K562 (cell line): Measurements from ENCODE around the gene GALNT5. TPM values are rescaled to one million over a fixed set of nuclear protein-coding genes. Genes with fewer than 3 reads are reported as not detected.
A peak's percentile ranks its signal among the peaks of the same experiment; 100 is the strongest.

ENCODE experiments used
- CEBPB ChIP-seq: fragments of 450-650 bp; IDR thresholded peaks from 2 replicates; pipeline ENCODE4 v1.6.1; 2016; ENCODE audit warnings: missing genetic modification characterization, missing compliant biosample characterization
- CREB1 ChIP-seq, 2 experiments: sonication (generic) in 1 of 2; formaldehyde crosslinking in 1 of 2; IDR thresholded peaks; 2 replicates each; pipeline versions ENCODE4 v1.6.1 to v1.8.0; 2012 to 2022; ENCODE audit warnings: inconsistent platforms in 1 of 2, mild to moderate bottlenecking in 1 of 2, missing genetic modification reagents in 1 of 2, moderate library complexity in 1 of 2
- DDX20 ChIP-seq: fragments of 450-650 bp; IDR thresholded peaks from 2 replicates; pipeline ENCODE4 v1.6.1; 2016; ENCODE audit warnings: missing genetic modification characterization, low read depth, mild to moderate bottlenecking, missing compliant biosample characterization, moderate library complexity
- ELF1 ChIP-seq: fragments of 200-800 bp; sonication (Bioruptor generic); IDR thresholded peaks from 2 replicates; pipeline ENCODE4 v1.6.1; 2016; ENCODE audit warnings: missing genetic modification characterization, missing compliant biosample characterization
- FOXJ2 ChIP-seq: fragments of 200-800 bp; sonication (Bioruptor generic); IDR thresholded peaks from 2 replicates; pipeline ENCODE4 v1.6.1; 2016; ENCODE audit warnings: missing genetic modification characterization, missing compliant biosample characterization
- KAT2B ChIP-seq: IDR thresholded peaks from one replicate; pipeline ENCODE4 v1.6.1; 2012; ENCODE audit warnings: low read depth, mild to moderate bottlenecking, control low read depth, inconsistent platforms, low read length, moderate library complexity
- NFATC3 ChIP-seq: fragments of 450-650 bp; IDR thresholded peaks from 2 replicates; pipeline ENCODE4 v1.6.1; 2017; ENCODE audit warnings: mild to moderate bottlenecking
- PHF20 ChIP-seq: fragments of 450-650 bp; IDR thresholded peaks from 2 replicates; pipeline ENCODE4 v1.6.1; 2018; ENCODE audit not compliant: partially characterized antibody
- PRMT5 ChIP-seq: sonication (generic); formaldehyde crosslinking; IDR thresholded peaks from 2 replicates; pipeline ENCODE4 v1.5.0; 2020; ENCODE audit warnings: missing genetic modification reagents
- RBM15 ChIP-seq: fragments of 200-400 bp; formaldehyde crosslinking; IDR thresholded peaks from 2 replicates; pipeline ENCODE4 v1.6.1; 2018; ENCODE audit warnings: mild to moderate bottlenecking, low read length, moderate library complexity; ENCODE audit not compliant: insufficient read depth
- SREBF1 ChIP-seq: fragments of 150-350 bp; IDR thresholded peaks from 2 replicates; pipeline ENCODE4 v1.6.1; 2014; ENCODE audit warnings: antibody characterized with exemption, low read depth, low read length, borderline replicate concordance
- TEAD2 ChIP-seq: fragments of 450-650 bp; IDR thresholded peaks from 2 replicates; pipeline ENCODE4 v1.6.1; 2016; ENCODE audit warnings: missing genetic modification characterization, control low read depth, missing compliant biosample characterization
- ZNF3 ChIP-seq: fragments of 250-450 bp; sonication (Bioruptor Pico); IDR thresholded peaks from 2 replicates; pipeline ENCODE4 v1.5.0; 2021; ENCODE audit warnings: mild to moderate bottlenecking, moderate library complexity
- ZNF384 ChIP-seq: IDR thresholded peaks from 2 replicates; pipeline ENCODE4 v1.6.1; 2012; ENCODE audit warnings: low read depth, low read length, improper control_type of control experiment
- polyA plus RNA-seq, 8 experiments: library from polyadenylated mRNA; depleted of rRNA in 4 of 8; stranded (reverse) in 5 of 8; unstranded in 3 of 8; fragments of >200 nt; fragmentation: Nextera tagmentation in 2 of 8; fragmentation: Illumina TruSeq in 1 of 8; extraction: Ambion mirVana in 2 of 8; extraction: Trizol in 1 of 8; gene quantifications; 2 replicates each; pipeline versions ENCODE4 v1.2.1 to v1.2.3, GENCODE V29; 2011 to 2014; ENCODE audit warnings: inconsistent platforms in 1 of 8, missing spikeins in 1 of 8
- total RNA-seq, 7 experiments: library from RNA; depleted of rRNA in 6 of 7; stranded (reverse); fragments of >200 nt in 6 of 7; fragmentation: Illumina TruSeq in 2 of 7; extraction: Trizol in 2 of 7; gene quantifications; 2 replicates each; pipeline versions ENCODE4 v1.2.1 to v1.2.3, GENCODE V29; 2011 to 2021; ENCODE audit warnings: low replicate concordance in 1 of 7
- TF ChIP-seq, protein P1 (sequence below): fragments of 450-650 bp; IDR thresholded peaks from 2 replicates; pipeline ENCODE4 v1.6.1; 2017; ENCODE audit warnings: antibody characterized with exemption
- TF ChIP-seq, protein P2 (sequence below): IDR thresholded peaks from 3 replicates; pipeline ENCODE4 v1.6.1; 2011; ENCODE audit warnings: borderline replicate concordance, mild to moderate bottlenecking; ENCODE audit not compliant: insufficient read length, insufficient read depth
- TF ChIP-seq, protein P3 (sequence below): fragments of 450-650 bp; IDR thresholded peaks from 2 replicates; pipeline ENCODE4 v1.6.1; 2016; ENCODE audit warnings: low read depth, mild to moderate bottlenecking, moderate library complexity
- TF ChIP-seq, protein P4 (sequence below): sonication (generic); IDR thresholded peaks from 2 replicates; pipeline ENCODE4 v1.6.1; 2016
- TF ChIP-seq, protein P5 (sequence below): fragments of 250-450 bp; sonication (Bioruptor Pico); IDR thresholded peaks from 2 replicates; pipeline ENCODE4 v1.6.1; 2021; ENCODE audit warnings: mild to moderate bottlenecking
- TF ChIP-seq, protein P6 (sequence below): sonication (generic); formaldehyde crosslinking; IDR thresholded peaks from 2 replicates; pipeline ENCODE4 v1.8.0; 2022; ENCODE audit warnings: mild to moderate bottlenecking, missing genetic modification reagents, borderline replicate concordance

Gene GALNT5
- total and polyA plus RNA-seq, 9 of the 15 experiments (the other 6 are each of a cell fraction or from before 2014, with no cell fraction given): 21.6 to 73.0 (median 54.7) TPM

DNA sequence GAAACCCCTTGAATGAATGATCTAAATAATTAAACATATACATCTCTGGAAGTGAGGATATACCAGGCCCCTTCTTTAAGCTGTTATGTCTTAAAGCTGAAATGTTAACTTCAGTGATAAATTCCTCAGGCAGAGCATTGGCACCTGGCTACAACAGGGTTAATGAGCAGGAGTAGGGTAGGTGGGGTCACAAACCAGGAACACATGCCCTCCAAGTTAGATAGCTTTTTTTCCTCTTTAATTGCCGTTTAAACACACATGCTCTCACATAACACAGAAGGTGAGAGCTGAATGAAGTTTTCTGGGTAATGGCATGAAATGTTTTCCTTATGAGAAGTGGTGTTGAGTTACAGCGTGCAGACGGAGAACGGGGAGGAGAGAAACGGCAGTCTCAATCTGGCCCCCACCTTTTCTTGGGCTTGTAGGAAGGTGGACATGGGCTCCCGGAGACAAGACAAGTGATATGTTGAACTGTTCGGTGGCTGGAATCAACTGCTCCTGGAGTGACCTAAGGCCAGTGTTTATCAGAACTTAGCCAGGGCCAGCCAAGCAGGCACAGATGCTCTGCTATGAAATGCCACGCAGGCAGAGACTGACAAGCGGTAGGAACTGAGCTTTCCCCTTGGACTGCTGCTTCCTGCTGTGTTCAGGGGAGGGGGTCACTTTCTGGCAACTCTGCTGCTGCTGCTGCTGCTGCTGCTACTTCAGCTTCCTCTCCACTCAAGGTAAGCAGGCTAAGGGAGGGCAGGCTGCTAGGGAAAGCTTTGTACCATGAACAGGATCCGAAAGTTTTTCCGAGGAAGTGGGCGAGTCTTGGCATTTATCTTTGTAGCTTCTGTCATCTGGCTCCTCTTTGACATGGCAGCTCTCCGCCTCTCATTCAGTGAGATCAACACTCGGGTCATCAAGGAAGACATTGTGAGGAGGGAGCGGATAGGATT, at the start of gene GALNT5 (continued):
- TF ChIP-seq KAT2B (no peak), NFATC3 (0 out of 2 replicates have a peak, but pooled peaks have one; percentile 27), RBM15 (no peak), SREBF1 (no peak), PHF20 (no peak), FOXJ2 (tag) (no peak; the same call in 1 of the 2 replicates), DDX20 (tag) (no peak), CEBPB (tag) (no peak), PRMT5 (CRISPR knock-in tag) (no peak), ZNF3 (CRISPR knock-in tag) (no peak), ZNF384 (no peak), CREB1 (IDR thresholded peaks at IDR 0.05) (no peak), CREB1 (CRISPR knock-in tag; IDR thresholded peaks at IDR 0.05) (peak; percentile 46; the same call in 1 of the 2 replicates), ELF1 (peak; percentile 10), TEAD2 (tag) (no peak)
- TF ChIP-seq, protein P1, sequence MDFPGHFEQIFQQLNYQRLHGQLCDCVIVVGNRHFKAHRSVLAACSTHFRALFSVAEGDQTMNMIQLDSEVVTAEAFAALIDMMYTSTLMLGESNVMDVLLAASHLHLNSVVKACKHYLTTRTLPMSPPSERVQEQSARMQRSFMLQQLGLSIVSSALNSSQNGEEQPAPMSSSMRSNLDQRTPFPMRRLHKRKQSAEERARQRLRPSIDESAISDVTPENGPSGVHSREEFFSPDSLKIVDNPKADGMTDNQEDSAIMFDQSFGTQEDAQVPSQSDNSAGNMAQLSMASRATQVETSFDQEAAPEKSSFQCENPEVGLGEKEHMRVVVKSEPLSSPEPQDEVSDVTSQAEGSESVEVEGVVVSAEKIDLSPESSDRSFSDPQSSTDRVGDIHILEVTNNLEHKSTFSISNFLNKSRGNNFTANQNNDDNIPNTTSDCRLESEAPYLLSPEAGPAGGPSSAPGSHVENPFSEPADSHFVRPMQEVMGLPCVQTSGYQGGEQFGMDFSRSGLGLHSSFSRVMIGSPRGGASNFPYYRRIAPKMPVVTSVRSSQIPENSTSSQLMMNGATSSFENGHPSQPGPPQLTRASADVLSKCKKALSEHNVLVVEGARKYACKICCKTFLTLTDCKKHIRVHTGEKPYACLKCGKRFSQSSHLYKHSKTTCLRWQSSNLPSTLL: no peak
- TF ChIP-seq, protein P2, sequence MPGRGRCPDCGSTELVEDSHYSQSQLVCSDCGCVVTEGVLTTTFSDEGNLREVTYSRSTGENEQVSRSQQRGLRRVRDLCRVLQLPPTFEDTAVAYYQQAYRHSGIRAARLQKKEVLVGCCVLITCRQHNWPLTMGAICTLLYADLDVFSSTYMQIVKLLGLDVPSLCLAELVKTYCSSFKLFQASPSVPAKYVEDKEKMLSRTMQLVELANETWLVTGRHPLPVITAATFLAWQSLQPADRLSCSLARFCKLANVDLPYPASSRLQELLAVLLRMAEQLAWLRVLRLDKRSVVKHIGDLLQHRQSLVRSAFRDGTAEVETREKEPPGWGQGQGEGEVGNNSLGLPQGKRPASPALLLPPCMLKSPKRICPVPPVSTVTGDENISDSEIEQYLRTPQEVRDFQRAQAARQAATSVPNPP: no peak
- TF ChIP-seq, protein P3, sequence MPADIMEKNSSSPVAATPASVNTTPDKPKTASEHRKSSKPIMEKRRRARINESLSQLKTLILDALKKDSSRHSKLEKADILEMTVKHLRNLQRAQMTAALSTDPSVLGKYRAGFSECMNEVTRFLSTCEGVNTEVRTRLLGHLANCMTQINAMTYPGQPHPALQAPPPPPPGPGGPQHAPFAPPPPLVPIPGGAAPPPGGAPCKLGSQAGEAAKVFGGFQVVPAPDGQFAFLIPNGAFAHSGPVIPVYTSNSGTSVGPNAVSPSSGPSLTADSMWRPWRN: no peak
- TF ChIP-seq, protein P4, sequence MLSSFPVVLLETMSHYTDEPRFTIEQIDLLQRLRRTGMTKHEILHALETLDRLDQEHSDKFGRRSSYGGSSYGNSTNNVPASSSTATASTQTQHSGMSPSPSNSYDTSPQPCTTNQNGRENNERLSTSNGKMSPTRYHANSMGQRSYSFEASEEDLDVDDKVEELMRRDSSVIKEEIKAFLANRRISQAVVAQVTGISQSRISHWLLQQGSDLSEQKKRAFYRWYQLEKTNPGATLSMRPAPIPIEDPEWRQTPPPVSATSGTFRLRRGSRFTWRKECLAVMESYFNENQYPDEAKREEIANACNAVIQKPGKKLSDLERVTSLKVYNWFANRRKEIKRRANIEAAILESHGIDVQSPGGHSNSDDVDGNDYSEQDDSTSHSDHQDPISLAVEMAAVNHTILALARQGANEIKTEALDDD: no peak; the same call in 1 of the 2 replicates
- TF ChIP-seq, protein P5, sequence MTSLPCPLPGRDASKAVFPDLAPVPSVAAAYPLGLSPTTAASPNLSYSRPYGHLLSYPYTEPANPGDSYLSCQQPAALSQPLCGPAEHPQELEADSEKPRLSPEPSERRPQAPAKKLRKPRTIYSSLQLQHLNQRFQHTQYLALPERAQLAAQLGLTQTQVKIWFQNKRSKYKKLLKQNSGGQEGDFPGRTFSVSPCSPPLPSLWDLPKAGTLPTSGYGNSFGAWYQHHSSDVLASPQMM (CRISPR knock-in tag): no peak
- TF ChIP-seq, protein P6, sequence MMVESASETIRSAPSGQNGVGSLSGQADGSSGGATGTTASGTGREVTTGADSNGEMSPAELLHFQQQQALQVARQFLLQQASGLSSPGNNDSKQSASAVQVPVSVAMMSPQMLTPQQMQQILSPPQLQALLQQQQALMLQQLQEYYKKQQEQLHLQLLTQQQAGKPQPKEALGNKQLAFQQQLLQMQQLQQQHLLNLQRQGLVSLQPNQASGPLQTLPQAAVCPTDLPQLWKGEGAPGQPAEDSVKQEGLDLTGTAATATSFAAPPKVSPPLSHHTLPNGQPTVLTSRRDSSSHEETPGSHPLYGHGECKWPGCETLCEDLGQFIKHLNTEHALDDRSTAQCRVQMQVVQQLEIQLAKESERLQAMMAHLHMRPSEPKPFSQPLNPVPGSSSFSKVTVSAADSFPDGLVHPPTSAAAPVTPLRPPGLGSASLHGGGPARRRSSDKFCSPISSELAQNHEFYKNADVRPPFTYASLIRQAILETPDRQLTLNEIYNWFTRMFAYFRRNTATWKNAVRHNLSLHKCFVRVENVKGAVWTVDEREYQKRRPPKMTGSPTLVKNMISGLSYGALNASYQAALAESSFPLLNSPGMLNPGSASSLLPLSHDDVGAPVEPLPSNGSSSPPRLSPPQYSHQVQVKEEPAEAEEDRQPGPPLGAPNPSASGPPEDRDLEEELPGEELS: peak; percentile 65
